ENCODE data around the gene TEAD1.

The TEAD1 gene

GRCh38 chr11:12962306-12962705, 288.1 kb downstream of the TEAD1 start:
- no peak for DNase-seq

DNA sequence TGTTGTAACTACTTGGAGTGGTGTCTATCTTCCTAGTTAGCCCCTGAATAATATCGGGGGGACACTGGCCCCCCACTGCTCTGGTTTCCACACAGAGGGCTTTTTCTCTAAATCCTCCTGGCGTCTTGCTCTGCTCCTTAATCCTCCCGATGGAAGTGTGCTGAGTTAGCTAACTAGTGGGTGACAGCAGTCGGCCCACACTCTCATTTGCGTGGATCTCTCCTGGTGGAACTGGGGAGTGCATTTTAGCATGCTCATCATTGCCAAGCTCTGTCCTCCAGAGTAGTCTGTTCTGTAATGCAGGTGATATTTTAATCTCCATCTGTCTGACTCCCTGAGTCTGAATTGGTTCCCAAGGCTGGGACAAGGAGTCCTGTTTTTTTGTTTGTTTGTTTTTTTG, 288.8 kb downstream of the TEAD1 start:
- DNase-seq: no peak

DNA sequence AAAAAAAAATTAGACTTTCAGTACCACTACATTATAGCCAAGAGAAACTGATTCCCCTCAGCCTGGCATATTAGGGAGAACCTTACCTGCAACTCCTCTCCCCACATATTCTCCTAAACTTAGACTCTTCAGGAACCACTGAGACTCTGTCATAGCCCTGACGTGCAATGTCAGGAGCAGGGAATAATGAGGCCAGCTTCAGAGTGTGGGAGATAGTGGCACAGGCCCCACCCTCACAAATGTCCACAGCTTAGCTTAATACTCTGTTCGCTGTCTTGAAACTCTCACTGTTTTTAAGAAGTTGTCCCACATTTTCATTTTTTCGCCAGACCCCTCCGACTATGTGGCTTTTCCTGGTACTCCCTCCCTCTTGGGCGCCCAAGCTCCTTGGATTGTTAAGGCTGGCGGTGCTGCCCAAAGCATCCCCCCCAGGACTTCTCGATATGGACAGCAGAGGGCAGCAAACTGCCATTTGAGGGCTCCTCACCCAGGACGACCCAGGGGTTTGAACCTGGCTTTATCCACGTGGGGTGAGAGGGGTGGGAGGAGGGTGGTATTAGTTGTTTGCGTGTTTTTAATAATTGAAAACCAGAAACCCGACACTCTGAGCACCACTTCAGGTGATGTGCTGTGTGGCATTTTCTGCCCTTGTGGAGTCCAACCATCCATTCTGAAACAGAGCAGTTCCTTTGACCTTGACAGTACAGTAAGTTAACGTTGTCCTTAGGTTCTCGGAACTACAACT, 289.7 kb downstream of the TEAD1 start:
- peak; percentile 67 for DNase-seq

DNA sequence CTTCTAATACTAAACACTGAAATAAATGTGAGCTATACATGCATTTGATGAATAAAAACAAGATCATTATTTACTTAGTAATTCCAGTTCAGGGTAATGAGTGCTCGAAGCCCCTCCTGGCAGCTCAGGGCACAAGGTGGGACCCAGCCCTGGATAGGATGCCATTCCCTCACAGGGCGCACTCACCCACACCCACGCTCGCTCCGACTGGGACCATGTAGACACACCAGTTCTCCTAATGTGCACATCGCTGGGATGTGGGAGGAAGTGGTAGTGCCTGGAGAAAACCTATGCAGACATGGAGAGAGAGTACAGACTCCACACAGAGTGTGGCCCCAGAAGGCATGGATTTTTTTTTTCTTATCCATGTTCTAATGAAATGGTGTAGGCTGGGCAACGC, 290.4 kb downstream of the TEAD1 start:
- DNase-seq: no peak

DNA sequence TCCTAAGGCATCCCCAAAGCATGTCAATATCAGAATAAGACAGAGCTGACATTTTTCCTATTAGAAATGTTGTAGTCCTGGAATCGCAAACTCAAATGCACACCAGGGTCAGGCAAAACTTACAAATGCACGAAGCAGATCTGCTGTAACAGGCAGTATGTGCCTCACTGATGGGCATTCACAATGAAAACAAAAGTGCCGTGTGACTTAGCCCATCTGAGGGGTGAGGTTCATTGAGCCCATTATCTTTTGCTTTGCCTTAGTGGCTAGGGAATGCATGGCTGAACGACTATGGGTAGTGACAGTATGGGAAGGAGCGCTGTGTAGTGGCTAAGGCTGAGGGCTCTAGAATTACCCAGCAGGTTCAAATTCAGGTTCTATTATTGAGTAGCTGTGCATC, 291.8 kb downstream of the TEAD1 start:
- no peak for DNase-seq

- no peak for DNase-seq
Measured at GRCh38 chr11:12968101-12968500, 293.9 kb downstream of the TEAD1 start.

DNA sequence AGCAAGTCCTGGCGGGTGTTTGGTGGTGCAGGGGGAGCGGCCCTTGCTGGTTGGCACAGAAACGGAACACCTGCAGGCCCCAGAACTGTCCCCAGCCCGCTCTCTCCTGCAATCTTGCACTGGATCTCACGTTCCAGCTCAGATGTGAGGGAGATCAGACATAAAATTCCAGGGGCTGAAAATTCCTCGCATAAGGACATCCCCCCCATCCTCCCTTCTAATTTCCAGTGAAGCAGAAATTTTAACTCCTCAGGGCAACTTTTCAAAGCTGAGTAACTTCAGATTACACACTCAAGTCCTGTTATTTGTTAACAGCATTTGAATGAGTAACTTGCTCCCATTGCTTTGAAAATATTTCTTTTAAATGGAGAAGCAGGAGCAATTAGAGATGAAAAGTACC, 294.6 kb downstream of the TEAD1 start:
- no peak for DNase-seq

DNA sequence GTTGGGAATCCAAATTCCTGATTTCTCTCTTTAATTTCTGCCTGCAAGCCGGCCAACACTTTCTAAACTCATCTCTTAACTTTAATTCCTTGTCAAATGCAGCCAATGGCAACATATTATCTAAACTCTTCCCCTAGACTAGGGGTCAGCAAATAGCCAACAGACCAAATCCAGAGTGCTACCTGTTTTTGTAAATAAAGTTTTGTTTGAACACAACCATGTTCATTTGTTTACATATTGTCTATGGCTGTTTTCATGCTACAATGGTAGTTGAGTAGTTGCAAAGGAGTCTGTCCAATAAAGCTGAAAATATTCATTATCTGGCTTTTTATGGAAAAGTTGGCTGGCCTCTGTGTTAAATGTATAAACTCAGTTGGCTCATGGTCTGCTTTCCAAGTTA, 297.7 kb downstream of the TEAD1 start:
- no peak for DNase-seq

- no peak for DNase-seq
Measured at GRCh38 chr11:12973528-12974181, 299.4 kb downstream of the TEAD1 start.

GRCh38 chr11:12975195-12975594, 301.0 kb downstream of the TEAD1 start:
- DNase-seq: no peak

GRCh38 chr11:12979928-12980689, 305.9 kb downstream of the TEAD1 start:
- no peak for DNase-seq

GRCh38 chr11:12981676-12982522, 307.7 kb downstream of the TEAD1 start:
- DNase-seq: no peak

GRCh38 chr11:12983336-12983735, 309.1 kb downstream of the TEAD1 start:
- no peak for DNase-seq

GRCh38 chr11:12986194-12986898, 312.1 kb downstream of the TEAD1 start:
- no peak for DNase-seq

- no peak for DNase-seq
Measured at GRCh38 chr11:12989428-12990161, 315.4 kb downstream of the TEAD1 start.

DNA sequence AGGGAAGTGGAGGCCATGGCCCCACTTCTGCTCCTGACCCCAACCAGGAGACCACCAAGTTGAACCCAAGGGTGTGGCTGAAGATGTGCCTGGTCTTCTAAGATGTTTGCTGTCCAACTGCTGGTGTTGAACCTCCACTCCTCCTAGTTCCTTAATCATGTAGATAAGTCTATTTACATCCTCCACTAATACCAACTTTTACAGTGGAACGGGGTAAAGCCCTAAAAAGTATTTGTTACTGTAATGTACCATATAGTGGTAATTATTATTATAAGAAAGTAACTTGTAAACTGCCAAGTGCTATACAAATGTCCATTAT, 315.9 kb downstream of the TEAD1 start:
- DNase-seq: no peak

- no peak for DNase-seq
Measured at GRCh38 chr11:12991426-12991825, 317.2 kb downstream of the TEAD1 start.

GRCh38 chr11:12993626-12994025, 319.4 kb downstream of the TEAD1 start:
- no peak for DNase-seq

Data from stimulated activated CD4-positive, alpha-beta T cell treated with anti-CD3 and anti-CD28 coated beads, Interleukin-4, amount 100 ng/mL, for 24 hours (primary cell).